K562 (cell line): ENCODE results near the gene C17orf113.

Source experiments
- CBX5 ChIP-seq: IDR thresholded peaks from 2 replicates; pipeline ENCODE4 v1.6.1; 2014; ENCODE audit warnings: low read depth, borderline replicate concordance
- CHD2 ChIP-seq: IDR thresholded peaks from 2 replicates; pipeline ENCODE4 v1.6.1; 2011; ENCODE audit warnings: low read depth, low read length
- DIDO1 ChIP-seq: fragments of 450-650 bp; IDR thresholded peaks from 2 replicates; pipeline ENCODE4 v1.6.1; 2016; ENCODE audit warnings: low read depth, missing biosample characterization, missing genetic modification characterization
- KAT8 ChIP-seq: fragments of 450-650 bp; IDR thresholded peaks from 2 replicates; pipeline ENCODE4 v1.6.1; 2016; ENCODE audit warnings: low read depth, mild to moderate bottlenecking
- KLF6 ChIP-seq: fragments of 250-450 bp; sonication (Bioruptor Pico); IDR thresholded peaks from 2 replicates; pipeline ENCODE4 v1.4.0; 2020; ENCODE audit warnings: mild to moderate bottlenecking, moderate library complexity, borderline replicate concordance
- NCOR1 ChIP-seq: fragments of 450-650 bp; IDR thresholded peaks from 2 replicates; pipeline ENCODE4 v1.6.1; 2016; ENCODE audit warnings: mild to moderate bottlenecking, moderate library complexity
- POLR2AphosphoS2 ChIP-seq: IDR thresholded peaks from 2 replicates; pipeline ENCODE4 v1.6.1; 2012; ENCODE audit warnings: low read length, improper control_type of control experiment
- PTBP1 ChIP-seq: fragments of 200-400 bp; formaldehyde crosslinking; IDR thresholded peaks from 2 replicates; pipeline ENCODE4 v1.6.1; 2017; ENCODE audit warnings: low read depth, low read length
- ZFX ChIP-seq: sonication (generic); formaldehyde crosslinking; IDR thresholded peaks from 2 replicates; pipeline ENCODE4 v1.8.0; 2022; ENCODE audit warnings: mild to moderate bottlenecking, missing genetic modification reagents, moderate library complexity
- TF ChIP-seq, protein P1 (sequence below), 3 experiments: IDR thresholded peaks in 2 of 3; conservative IDR thresholded peaks in 1 of 3; 2 replicates each; pipeline ENCODE4 v1.5.1; 2011 to 2012; ENCODE audit warnings: low read length in 3 of 3, mild to moderate bottlenecking in 3 of 3, control low read depth in 2 of 3, improper control_type of control experiment in 1 of 3, inconsistent platforms in 1 of 3, low read depth in 1 of 3, mixed read lengths in 1 of 3, moderate library complexity in 1 of 3; ENCODE audit not compliant: insufficient read depth in 2 of 3

DNA sequence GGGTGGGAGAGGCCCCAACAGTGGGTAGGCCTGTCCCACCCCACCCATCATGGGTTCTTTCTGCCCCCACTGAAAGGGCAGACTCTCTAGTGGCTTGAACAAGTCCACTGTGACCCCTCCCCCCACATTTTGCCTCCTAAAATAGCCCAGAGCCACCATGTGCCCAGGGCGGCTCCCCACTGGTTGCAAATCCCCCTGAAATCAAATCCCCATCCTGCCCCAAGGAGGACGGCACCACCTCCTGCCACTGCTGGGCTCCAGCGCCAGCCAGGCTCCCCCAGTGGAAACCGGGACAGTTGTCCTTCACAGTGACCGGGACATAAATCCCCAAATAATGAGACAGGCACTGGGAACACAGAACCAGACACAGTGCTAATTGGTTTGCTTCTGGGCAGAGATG lies 27.4 kb upstream of the C17orf113 start:
- TF ChIP-seq CHD2 (no peak), ZFX (CRISPR knock-in tag) (no peak), KAT8 (no peak), NCOR1 (no peak), DIDO1 (tag) (no peak), POLR2AphosphoS2 (no peak), KLF6 (CRISPR knock-in tag) (no peak), PTBP1 (no peak), CBX5 (no peak)
- TF ChIP-seq, protein P1, sequence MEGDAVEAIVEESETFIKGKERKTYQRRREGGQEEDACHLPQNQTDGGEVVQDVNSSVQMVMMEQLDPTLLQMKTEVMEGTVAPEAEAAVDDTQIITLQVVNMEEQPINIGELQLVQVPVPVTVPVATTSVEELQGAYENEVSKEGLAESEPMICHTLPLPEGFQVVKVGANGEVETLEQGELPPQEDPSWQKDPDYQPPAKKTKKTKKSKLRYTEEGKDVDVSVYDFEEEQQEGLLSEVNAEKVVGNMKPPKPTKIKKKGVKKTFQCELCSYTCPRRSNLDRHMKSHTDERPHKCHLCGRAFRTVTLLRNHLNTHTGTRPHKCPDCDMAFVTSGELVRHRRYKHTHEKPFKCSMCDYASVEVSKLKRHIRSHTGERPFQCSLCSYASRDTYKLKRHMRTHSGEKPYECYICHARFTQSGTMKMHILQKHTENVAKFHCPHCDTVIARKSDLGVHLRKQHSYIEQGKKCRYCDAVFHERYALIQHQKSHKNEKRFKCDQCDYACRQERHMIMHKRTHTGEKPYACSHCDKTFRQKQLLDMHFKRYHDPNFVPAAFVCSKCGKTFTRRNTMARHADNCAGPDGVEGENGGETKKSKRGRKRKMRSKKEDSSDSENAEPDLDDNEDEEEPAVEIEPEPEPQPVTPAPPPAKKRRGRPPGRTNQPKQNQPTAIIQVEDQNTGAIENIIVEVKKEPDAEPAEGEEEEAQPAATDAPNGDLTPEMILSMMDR (IDR thresholded peaks at IDR 0.05 in 2 of 3, conservative IDR thresholded peaks at IDR 0.05 in 1 of 3; ENCODE audit: insufficient read depth in 2 of 3, low read depth in 1 of 3, low read length in 3 of 3) = no peak
